Ishikawa (cell line): ENCODE measurements around the gene RIOX2.

Source experiments
- CEBPB ChIP-seq: IDR thresholded peaks from 2 replicates; pipeline ENCODE4 v1.6.1; 2012
- CREB1 ChIP-seq: IDR thresholded peaks from 2 replicates; pipeline ENCODE4 v1.6.1; 2012; ENCODE audit warnings: low read depth
- EP300 ChIP-seq: IDR thresholded peaks from 2 replicates; pipeline ENCODE4 v1.6.1; 2012; ENCODE audit warnings: borderline replicate concordance
- FOXM1 ChIP-seq: IDR thresholded peaks from 2 replicates; pipeline ENCODE4 v1.6.1; 2012; ENCODE audit warnings: low read depth, borderline replicate concordance
- RAD21 ChIP-seq: IDR thresholded peaks from 2 replicates; pipeline ENCODE4 v1.6.1; 2012; ENCODE audit warnings: low read depth
- TAF1 ChIP-seq: IDR thresholded peaks from 2 replicates; pipeline ENCODE4 v1.6.1; 2012; ENCODE audit warnings: low read depth, mild to moderate bottlenecking
- TCF12 ChIP-seq: IDR thresholded peaks from 2 replicates; pipeline ENCODE4 v1.6.1; 2012; ENCODE audit warnings: low read depth
- TEAD4 ChIP-seq: IDR thresholded peaks from 2 replicates; pipeline ENCODE4 v1.6.1; 2012
- YY1 ChIP-seq: IDR thresholded peaks from 2 replicates; pipeline ENCODE4 v1.6.1; 2012; ENCODE audit warnings: low read depth
- TF ChIP-seq, protein P1 (sequence below): IDR thresholded peaks from 2 replicates; pipeline ENCODE4 v1.6.1; 2012; ENCODE audit warnings: low read depth, mild to moderate bottlenecking
- TF ChIP-seq, protein P2 (sequence below): IDR thresholded peaks from 2 replicates; pipeline ENCODE4 v1.6.1; 2012

GRCh38 chr3:98005438-98005837, 33.2 kb upstream of the RIOX2 start:
- TF ChIP-seq YY1: no peak
- no peak for TF ChIP-seq EP300
- TF ChIP-seq, protein P1, sequence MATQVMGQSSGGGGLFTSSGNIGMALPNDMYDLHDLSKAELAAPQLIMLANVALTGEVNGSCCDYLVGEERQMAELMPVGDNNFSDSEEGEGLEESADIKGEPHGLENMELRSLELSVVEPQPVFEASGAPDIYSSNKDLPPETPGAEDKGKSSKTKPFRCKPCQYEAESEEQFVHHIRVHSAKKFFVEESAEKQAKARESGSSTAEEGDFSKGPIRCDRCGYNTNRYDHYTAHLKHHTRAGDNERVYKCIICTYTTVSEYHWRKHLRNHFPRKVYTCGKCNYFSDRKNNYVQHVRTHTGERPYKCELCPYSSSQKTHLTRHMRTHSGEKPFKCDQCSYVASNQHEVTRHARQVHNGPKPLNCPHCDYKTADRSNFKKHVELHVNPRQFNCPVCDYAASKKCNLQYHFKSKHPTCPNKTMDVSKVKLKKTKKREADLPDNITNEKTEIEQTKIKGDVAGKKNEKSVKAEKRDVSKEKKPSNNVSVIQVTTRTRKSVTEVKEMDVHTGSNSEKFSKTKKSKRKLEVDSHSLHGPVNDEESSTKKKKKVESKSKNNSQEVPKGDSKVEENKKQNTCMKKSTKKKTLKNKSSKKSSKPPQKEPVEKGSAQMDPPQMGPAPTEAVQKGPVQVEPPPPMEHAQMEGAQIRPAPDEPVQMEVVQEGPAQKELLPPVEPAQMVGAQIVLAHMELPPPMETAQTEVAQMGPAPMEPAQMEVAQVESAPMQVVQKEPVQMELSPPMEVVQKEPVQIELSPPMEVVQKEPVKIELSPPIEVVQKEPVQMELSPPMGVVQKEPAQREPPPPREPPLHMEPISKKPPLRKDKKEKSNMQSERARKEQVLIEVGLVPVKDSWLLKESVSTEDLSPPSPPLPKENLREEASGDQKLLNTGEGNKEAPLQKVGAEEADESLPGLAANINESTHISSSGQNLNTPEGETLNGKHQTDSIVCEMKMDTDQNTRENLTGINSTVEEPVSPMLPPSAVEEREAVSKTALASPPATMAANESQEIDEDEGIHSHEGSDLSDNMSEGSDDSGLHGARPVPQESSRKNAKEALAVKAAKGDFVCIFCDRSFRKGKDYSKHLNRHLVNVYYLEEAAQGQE: no peak
- TF ChIP-seq RAD21: no peak
- no peak for TF ChIP-seq CEBPB
- TF ChIP-seq FOXM1: no peak
- TF ChIP-seq CREB1: no peak
- TF ChIP-seq TEAD4: no peak
- TF ChIP-seq, protein P2, sequence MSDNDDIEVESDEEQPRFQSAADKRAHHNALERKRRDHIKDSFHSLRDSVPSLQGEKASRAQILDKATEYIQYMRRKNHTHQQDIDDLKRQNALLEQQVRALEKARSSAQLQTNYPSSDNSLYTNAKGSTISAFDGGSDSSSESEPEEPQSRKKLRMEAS: no peak
- TF ChIP-seq TCF12: no peak
- TF ChIP-seq TAF1: no peak
